HG02759 (cell line): Measurements from ENCODE around the gene OR10G3.
"Not testable (repeated sequence)": the region's sequence is repeated elsewhere in the genome, so short reads cannot be mapped to it uniquely, and the experiment has no call there.

Source experiments
- ATAC-seq: cut with Tn5 transposase; IDR thresholded peaks from one replicate; pipeline ENCODE4 v1.9.1; 2021; ENCODE audit warnings: mild to moderate bottlenecking, moderate library complexity; ENCODE audit not compliant: unreplicated experiment

OR10G3 gene, protein sequence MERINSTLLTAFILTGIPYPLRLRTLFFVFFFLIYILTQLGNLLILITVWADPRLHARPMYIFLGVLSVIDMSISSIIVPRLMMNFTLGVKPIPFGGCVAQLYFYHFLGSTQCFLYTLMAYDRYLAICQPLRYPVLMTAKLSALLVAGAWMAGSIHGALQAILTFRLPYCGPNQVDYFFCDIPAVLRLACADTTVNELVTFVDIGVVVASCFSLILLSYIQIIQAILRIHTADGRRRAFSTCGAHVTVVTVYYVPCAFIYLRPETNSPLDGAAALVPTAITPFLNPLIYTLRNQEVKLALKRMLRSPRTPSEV

DNA sequence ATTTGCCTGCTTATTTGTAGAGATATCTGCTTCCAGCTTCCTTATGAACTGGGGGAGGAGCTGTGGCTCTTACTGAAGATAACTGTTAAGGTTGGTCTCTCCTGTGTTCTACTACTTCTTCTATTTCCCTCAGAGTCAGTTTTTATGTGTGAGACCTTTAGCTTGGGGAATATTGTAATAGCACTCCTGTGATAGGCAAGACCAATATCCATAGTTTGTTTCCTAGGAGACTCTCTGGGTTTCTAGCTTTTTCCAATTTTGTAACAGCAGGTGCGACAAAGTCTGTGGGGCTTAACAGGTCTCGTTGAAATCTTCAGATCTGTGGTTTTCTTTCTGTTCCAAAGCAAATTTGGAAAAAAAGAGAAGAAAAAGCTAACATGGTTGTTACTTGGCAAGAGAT lies at the start of gene OR10G3:
TSS of gene OR10G3 (minus strand) at position 101 of the 400 bp plus-strand sequence. CDS start 9,332 bp downstream, outside the sequence.
- ATAC-seq: no peak

- no peak for ATAC-seq
Observed at GRCh38 chr14:21626491-21627230, 46.8 kb upstream of the OR10G3 start.

- no peak for ATAC-seq
Observed at GRCh38 chr14:21617614-21618013, 37.7 kb upstream of the OR10G3 start.

- no peak for ATAC-seq
Observed at GRCh38 chr14:21614240-21614639, 34.4 kb upstream of the OR10G3 start.

DNA sequence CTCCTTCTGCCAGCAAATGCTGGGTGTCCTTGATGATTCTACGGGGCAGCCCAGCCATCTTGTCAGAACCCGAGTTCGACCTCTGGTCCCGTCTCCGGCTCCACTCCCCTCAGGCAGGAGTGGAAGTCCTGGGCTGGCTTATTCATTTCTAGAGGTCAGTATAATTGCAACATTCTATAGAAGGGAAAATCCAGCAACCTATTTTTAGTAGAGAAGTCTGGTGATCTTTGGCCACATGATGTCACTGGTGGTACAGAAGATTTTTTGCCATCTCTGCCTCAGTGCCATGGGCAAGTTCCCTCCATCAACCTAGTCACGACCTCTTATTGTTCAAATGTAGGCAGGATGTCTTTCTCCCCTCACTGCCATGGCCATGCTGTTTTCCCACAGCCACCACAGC lies 32.4 kb upstream of the OR10G3 start:
- no peak for ATAC-seq

- ATAC-seq: not testable (repeated sequence)
Observed at GRCh38 chr14:21602181-21602580, 22.3 kb upstream of the OR10G3 start.

GRCh38 chr14:21589317-21589716 lies 9.4 kb upstream of the OR10G3 start:
- no peak for ATAC-seq

- no peak for ATAC-seq
Observed at GRCh38 chr14:21575661-21576060, 4.2 kb downstream of the OR10G3 start.

DNA sequence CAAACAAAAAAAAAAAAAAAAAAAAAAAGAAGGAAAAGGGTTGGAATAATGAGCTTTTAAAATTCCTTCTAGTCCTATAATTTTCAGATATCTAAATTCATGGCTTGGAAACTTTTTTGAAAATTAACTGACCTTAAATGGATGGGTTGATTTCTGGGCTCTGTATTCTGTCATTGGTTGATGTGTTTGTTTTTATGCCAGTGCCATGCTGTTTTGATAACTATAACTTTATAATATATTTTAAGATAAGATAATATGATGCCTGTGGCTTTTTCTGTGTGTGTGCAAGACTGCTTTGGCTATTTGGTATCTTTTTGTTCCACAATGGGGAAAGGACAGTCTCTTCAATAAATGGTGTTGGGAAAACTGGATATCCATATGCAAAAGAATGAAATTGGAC lies 7.3 kb downstream of the OR10G3 start:
- ATAC-seq: no peak

GRCh38 chr14:21558703-21559170 lies 21.1 kb downstream of the OR10G3 start:
- no peak for ATAC-seq

- peak; percentile 54 for ATAC-seq
Observed at GRCh38 chr14:21557084-21557901, 22.6 kb downstream of the OR10G3 start.

DNA sequence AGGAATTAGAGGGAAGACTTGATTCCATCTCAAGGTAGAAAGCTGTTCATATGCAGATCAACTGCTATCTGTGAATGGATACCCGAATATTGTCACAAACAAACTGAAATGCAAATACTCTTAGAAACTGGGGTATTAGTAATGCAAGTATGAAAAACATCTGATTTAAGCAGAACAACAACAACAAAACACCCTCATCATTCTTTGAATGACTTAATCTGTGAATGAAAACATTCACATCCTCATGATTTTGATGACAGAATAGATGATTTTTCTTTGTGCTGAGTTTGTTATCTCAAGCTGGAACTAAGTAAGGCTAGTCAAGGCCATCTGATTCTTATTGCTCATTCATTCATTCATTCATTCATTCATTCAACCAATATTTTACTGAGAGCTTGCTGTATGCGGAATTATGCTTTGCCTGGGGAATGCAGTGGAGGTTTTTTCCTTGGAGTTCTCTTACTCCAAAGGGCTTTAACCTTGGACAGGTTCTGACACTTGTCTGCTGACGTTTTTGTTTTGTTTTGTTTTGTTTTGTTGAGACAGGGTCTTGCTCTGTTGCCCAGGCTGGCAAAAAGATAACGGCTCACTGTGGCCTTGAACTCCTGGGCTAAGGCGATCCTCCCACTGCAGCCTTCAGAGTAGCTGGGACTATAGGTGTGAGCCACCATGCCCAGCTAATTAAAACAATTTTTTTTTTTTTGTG lies 23.3 kb downstream of the OR10G3 start:
- no peak for ATAC-seq

DNA sequence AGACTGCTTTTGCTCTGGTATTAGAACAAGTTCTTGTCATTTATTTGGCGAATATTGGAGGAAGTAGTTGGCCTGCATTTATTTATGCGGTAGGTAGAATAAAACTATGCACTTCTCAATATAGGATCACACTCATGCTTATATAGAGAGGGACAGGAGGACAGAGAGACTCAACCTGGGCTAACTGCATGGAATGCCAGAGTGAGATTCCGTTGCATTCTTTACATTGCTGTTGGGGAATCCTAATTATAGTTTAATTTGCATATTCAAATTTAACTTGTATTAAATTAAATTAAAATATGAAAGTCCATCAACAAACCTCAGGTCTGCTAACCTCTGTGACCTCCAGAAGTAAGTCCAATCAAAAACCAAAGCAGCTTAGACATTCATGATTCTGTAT lies 26.6 kb downstream of the OR10G3 start:
- no peak for ATAC-seq

DNA sequence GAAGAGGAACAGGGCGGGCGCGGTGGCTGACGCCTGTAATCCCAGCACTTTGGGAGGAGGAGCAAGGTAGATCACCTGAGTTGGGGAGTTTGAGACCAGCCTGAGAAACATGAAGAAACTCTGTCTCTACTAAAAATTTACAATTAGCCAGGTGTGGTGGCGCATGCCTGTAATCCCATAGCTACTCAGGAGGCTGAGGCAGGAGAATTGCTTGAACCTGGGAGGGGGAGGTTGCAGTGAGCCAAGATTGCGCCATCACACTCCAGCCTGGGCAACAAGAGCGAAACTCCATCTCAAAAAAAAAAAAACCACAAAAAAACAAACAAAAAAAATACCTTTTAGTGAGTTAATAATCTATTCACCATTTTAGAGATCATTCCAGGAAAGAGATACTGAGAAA lies 35.3 kb downstream of the OR10G3 start:
- not testable (repeated sequence) for ATAC-seq

DNA sequence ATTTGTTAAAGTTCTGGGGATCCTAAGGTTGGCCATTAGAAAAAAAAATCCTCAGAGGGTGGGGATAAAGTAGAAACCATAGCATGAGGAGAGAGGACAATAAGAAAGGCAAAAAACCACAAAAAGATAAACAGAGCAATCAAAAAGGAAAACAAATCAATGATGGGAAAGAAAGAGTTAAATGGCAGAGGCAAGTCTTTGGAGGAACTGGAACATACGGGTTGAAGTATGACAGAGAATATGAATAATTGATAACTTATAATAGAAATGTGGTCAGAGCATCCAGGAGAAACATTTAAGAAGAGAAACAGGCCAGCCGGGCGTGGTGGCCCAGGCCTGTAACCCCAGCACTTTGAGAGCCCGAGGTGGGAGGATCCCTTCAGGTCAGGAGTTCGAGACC lies 35.9 kb downstream of the OR10G3 start:
- no peak for ATAC-seq

- ATAC-seq: no peak
Observed at GRCh38 chr14:21543521-21543960, 36.3 kb downstream of the OR10G3 start.

- ATAC-seq: no peak
Observed at GRCh38 chr14:21541413-21542074, 38.3 kb downstream of the OR10G3 start.

DNA sequence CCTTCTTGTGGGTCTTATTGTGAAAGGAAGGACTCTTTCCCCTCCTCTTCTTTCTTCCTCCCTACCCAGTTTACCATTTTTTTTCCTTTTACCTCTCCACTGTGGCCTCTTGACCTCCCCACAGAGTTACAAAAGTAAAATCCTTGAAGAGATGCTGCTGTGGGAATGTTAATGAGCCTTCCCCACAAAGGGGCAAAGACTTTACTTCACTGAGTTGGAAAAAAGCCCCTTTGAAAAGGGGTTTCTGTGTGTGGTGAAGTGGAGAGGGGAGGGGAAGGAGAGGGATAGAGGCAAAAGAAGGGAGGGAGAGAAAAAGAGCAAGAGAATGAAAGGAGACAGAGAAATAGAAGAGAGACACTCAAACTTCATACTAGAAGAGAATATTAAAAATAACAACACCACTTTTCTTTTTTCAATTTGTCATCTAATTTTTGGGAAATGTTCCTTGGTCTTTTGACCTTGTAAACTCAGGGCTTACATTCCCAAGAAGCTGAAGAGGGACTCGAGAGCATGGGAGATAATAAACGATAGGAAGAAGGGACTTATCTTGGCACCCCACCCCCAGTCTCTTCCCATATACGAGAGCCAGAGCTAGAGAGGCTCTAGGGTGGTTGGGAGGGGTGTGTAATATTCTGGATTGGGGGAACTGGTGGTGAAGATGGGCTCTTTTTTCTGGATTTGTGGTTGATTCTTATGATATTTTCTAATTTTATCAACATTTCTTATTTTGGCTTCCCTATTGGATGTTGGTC lies 40.5 kb downstream of the OR10G3 start:
- no peak for ATAC-seq

DNA sequence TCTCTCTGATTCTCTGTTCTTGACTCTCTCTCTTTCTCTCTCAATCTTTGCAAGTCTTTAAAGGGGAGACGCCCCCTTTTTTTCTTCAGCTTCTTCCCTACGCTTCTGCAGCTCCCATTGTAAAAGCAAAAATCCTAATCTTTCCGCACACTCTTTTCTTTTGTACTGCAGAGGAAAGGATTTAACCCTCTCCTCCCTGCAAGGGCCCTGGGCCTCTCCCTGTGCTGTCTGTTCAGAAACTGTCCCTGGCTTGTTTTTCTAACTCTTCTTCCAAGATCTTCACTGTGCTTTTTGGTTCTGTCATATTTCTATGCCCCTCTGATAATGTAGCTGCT lies 42.8 kb downstream of the OR10G3 start:
- ATAC-seq: no peak
